ENCODE results near the gene PACRG.

PACRG gene

DNA sequence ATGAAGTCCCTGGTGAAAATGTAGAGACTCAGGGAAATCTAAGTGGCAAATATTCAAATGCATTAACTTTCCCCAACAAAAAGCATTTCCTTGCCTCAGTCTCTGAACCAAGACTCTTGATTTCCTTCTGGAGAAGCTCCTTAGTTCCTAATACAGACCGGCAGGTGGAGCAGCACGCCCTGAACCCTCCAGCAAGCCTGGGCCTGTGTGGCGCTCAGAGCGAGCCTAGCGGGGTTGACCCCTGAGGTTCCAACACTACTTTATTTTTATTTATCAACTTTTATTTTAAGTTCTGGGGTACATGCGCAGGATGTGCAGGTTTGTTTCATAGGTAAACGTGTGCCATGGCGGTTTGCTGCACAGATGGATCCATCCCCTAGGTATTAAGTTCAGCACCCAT, 50.8 kb downstream of the PACRG start:
- DNase-seq (ENCODE audit: low read depth): no peak

- no peak for DNase-seq (ENCODE audit: low read depth)
Observed at GRCh38 chr6:162785632-162786242, 58.0 kb downstream of the PACRG start.

DNA sequence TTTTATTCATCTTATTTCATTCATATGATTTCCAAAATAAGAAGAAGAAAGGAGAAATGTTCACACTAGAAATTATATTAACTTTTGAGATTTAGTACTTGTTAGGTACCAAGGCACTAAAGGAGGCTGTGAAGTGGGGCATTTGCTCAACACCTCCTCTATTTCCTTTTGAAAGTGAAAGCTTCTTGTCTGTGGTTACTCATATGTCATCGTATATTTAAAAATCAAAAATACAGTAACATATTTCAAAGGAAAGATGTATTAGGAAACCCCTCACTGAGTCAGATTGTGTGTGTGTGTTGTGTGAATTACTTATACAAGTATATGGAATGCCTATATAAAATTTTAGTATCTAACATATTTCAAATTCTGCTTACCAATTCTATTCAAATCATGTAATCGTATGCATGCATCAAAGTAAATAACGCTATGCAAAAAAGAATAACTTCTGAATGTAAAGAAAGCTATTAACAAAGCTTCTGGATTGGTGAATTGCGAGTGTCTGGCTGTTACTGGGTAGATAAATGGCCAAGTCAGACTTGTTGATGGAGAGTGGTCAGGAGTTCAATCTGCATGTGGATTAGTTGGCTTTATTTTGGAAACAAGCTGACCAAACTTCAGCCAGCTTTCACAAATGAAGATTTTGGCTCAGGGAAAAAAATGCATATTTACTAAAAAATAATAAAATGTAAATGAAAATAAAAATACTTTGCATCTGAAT, 70.9 kb downstream of the PACRG start:
- no peak for DNase-seq (ENCODE audit: low read depth)

GRCh38 chr6:162814426-162814973, 86.7 kb downstream of the PACRG start:
- no peak for DNase-seq (ENCODE audit: low read depth)

- DNase-seq (ENCODE audit: low read depth): no peak
Observed at GRCh38 chr6:162817196-162817595, 89.4 kb downstream of the PACRG start.

DNA sequence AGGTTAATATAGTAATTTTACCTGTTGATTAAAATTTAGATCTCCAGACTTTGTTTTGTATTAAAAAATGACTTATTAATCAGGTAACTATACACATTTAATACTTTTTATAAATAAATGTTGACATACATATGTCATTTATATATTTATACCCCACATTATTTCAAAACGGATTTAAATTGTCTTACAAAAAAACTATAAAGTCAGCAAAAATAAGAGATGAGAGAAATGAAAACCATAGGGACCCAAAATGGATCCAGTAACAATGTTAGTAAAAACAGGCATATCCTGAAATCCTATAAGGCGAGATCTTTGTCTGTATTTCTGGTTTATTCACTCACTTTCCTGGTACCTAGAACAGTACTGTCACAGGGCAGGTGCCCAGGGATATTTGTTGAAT, 91.5 kb downstream of the PACRG start:
- no peak for DNase-seq (ENCODE audit: low read depth)

DNA sequence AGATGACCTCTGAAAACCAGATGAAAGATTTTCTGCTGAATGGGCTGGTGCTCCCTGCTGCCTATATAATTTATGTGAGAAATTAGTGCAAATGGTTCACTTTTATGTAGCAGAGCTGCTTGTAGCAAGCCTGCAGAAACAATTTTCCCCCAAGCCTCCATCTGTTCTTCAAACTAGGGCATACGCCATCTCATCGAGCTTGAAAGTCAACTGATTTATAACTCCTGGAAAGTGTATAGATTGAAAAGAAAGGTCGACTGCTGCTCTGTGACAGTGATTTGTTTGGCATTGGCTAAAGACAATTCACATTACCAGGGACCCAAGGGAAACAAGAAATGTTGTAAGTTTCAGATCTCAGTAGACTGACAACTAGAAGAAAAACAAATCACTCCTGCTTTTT, 93.3 kb downstream of the PACRG start:
- DNase-seq (ENCODE audit: low read depth): no peak

GRCh38 chr6:162825597-162825996, 97.8 kb downstream of the PACRG start:
- no peak for DNase-seq (ENCODE audit: low read depth)

GRCh38 chr6:162829013-162829742, 101.4 kb downstream of the PACRG start:
- DNase-seq (ENCODE audit: low read depth): no peak

DNA sequence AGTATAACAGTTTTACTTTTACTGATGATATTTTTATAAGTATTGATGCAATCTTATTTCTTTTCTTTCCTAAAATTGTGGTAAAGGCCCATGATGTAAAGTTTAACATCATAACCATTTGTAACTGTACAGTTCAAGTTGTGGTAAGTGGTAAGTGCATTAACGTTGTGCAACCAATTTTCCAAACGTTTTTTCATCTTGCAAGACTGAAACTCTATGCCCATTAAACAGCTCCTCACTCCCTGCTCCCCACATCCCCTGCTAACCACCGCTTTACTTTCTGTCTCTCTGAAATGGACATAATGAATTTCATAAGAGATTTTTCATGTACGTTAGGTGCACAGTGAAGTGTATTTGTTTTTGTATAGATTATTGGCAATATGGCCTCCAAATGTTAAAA, 106.0 kb downstream of the PACRG start:
- DNase-seq (ENCODE audit: low read depth): no peak

GRCh38 chr6:162845972-162846371, 118.2 kb downstream of the PACRG start:
- no peak for DNase-seq (ENCODE audit: low read depth)

DNA sequence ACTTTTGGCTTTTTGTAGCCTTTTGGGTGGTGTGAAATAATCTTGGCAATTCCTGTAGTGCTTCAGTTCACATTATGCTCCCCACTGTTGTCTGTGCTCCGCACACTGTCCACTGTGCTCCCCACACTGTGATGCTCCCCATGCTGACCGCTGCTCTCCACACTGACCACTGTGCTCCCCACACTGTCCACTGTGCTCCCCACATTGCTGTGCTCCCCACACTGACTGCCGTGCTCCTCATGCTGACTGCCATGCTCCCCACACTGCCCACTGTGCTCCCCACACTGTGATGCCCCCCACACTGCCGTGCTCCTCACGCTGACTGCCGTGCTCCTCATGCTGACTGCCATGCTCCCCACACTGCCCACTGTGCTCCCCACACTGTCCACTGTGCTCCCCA, 118.9 kb downstream of the PACRG start:
- no peak for DNase-seq (ENCODE audit: low read depth)

DNA sequence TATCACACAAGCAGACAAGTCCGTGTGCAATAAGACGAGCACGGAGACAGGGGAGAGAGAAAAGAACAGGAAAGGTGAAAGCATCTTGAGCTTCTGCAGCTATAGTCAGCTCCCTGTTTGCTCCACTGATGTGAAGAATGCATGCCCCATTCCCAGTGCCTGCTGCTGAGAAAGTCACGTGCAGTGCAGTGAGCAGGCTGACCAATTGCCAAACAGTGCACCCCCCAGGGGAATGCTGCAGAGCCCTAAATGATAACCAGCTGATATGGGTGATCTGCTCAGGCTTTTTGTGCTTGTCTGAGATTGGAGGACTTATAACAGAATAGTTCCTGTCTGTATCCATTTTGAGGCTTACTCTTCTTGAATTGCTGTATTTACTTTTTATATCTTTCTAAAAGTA, 121.5 kb downstream of the PACRG start:
- no peak for DNase-seq (ENCODE audit: low read depth)

DNA sequence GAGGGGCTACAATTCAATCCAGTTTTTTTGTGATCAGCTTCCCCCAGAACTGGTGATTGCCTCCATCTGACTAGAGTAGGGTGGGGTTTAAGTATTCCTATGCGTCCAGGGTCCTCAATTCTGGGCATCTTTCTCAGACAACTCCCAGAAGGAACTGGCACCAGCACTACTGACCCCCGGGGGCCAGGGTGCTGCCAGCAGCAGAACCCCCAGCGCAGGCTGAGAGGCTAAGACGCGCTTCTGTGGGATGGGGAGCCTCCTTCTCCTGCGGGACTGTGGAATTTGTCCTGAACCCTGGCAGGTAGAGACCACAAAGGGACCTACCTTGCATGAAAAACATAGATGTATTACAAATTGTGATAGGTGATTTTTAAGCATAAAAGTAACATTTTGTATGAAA, 124.4 kb downstream of the PACRG start:
- no peak for DNase-seq (ENCODE audit: low read depth)

GRCh38 chr6:162852840-162853577, 125.2 kb downstream of the PACRG start:
- DNase-seq (ENCODE audit: low read depth): no peak

DNA sequence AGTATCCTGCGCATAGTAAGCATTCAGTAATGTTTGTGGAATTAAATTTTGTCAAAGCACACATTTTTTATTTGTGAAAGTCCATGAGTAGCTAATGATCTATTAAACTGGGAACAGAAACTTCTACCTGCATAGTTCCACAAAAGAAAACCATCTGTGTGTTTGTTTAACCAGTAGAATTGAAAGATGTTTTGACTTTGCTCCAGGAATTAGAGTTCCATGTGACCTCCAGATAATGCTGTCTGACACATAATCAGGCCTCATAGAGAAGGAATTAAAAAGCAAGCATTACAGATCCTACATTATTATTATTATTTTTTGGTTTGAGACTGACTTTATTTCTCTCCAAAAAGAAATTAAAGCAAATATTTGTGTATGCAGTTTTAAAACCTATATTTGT, 126.5 kb downstream of the PACRG start:
- no peak for DNase-seq (ENCODE audit: low read depth)

GRCh38 chr6:162854734-162855191, 127.0 kb downstream of the PACRG start:
- DNase-seq (ENCODE audit: low read depth): no peak

DNA sequence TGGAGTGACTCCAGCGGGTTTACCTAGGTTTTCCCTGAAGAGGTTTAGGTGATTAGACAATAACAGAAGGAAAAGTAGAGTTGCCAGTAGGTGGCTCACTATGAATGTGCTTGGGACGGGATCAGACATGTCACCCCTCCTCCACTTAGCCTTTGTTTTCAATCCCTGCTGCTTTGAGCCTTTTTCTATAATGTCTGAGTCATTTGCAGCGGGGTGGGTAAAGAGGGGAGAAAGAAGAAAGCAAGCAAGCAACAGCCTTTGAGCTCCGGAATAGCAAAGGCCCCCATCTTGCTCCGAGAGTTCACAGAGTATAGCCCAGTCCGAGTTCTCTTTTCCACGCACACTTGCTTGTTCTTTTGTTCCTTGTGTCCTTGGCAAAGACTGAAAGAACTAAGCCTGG, 129.1 kb downstream of the PACRG start:
- no peak for DNase-seq (ENCODE audit: low read depth)

DNA sequence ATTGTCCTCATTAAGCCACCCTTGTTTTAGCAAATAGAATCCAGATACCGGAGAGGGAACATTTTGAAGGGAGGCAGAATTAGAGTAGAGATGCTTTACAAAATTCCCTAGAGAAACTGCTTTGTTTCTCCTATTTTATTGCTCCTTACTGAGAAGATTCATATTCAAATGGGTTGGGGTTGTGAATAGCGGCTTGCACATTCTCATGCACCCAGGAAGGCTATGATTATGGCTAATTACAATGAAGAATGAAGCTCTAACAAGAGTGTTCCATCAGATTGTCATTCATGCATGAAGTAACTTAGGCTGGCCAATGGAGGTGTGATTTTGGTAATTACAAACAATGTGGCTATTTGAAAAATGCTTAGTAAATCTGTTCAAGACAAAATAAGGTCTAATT, 129.6 kb downstream of the PACRG start:
- no peak for DNase-seq (ENCODE audit: low read depth)

DNA sequence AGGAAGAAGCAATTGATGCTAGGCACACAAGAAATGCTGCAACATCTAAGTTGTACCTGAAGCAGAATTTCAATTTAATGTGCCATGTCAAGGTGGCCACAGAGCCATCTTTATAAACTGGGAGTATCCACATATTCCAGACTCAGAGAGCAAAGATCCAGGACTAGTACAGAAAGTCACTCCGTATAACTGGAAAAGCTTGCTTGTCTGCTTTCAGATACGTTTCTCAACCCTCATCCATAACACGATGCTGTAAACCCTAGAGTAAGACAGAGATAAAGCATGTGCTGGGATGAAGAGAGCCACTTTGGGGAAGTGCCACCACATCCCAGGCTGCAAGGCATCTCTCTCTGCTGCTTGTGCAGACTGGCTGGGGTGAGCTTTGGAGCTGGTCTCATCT, 134.7 kb downstream of the PACRG start:
- no peak for DNase-seq (ENCODE audit: low read depth)

- no peak for DNase-seq (ENCODE audit: low read depth)
Observed at GRCh38 chr6:162862941-162863340, 135.2 kb downstream of the PACRG start.

GRCh38 chr6:162863821-162864220, 136.0 kb downstream of the PACRG start:
- DNase-seq (ENCODE audit: low read depth): no peak
